ENCODE data around the gene PLPPR3.

Gene PLPPR3

DNA sequence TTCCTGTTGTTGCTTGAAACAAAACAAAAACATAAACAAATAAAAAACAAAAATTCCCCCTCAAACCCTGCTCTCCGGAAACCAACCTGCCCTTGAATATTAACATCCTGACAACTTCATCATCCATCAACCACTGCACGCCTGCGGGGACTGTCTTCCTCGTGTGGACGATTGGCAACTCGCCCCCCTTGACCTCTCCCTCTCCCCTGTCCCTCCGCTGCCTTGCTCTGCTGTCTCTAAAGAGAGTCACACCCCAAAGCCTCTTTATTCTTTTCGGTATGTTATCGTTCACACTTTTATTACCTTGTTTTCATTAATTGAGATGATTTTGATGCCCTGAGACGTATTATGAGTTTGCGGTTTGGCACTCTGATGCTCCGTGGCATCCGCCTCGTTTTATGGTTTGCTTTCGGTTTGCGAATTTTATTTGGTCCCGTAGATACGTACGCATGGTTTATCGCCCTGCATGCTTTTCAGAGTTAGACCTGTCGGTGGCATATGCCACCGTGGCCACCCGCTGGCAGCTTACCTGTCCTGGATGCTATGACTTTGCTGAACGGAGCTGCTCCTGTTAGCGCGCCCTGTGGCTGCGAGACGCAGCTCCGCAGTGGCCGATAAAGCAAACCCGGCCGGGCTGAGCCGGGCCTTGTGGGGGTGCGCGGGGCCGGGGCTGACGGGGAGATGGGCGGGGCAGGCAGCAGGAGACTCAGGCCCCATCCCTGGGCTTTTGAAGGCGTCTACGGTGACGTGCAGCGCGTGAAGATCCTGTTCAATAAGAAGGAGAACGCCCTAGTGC is 13.9 kb downstream of the PLPPR3 start:
- no peak for DNase-seq

DNA sequence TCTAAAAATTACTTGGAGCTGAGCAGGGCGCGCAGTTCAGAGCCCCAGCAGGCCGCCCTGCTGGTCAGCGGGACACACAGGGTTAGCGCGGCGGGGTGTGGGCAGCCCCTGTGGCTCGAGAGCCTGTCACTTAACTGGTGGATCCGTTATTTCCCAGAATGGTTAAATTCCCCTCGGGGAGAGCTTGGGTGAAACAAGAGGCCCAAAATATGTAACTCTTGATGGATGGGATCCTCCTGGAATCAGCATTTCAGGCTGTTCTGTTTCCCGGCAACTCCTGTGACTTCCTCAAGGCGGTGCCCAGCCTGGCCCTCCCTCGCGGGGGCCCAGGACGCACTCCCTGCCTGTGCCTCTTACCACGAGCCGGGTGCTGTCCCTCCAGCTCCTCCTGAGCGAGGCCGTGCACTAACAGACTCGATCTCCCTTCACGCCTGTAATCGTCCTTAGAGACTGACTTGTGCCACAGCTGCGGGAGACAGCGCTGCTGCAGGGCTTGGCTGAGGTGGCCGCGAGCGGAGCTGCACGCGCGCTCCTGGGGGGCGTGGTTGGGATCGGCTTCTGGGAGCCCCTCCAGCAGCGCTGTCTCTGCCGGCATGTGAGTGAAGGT is 14.8 kb downstream of the PLPPR3 start:
- DNase-seq = no peak

DNA sequence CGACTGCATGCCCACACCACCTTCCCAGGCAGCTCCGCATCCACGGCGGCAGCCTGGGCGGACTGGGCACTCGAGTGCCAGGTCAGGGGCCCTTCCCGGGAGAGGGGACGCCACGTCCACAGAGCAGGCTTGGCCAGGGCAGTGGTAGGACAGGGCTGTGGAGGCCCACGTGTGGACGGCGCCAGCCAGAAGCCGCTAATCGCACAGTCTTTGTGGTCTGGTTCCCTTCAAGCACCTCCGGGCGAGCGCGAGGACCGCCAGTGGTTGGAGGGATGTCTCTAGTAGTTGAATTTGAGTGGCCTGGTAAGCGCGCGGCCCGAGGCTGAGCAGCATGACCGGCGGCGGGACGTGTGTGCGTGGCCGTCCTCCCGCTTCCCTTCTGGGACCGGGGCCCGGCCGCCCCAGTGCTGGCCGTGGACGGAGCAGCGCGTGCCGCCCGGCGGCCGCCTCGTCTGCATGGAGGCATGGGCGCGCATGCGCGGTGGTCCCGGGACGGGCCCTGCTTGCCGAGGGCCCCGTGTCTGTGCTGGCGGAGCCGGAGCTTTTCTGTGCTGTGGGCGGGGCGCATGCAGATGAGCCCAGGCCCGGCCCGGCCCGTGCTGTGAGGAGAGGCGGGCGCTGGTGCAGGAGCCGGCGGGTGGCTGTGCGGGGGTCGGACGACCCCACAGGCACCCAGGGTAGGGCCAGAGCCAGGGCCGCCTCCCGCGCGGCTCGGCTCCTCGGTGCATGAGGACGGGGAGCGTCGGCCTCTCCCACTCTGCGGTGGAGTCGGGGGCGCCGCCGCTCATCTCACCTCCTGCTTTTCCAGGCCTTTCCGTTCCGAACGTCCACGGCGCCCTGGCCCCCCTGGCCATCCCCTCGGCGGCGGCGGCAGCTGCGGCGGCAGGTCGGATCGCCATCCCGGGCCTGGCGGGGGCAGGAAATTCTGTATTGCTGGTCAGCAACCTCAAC is 15.9 kb downstream of the PLPPR3 start:
- DNase-seq = no peak

DNA sequence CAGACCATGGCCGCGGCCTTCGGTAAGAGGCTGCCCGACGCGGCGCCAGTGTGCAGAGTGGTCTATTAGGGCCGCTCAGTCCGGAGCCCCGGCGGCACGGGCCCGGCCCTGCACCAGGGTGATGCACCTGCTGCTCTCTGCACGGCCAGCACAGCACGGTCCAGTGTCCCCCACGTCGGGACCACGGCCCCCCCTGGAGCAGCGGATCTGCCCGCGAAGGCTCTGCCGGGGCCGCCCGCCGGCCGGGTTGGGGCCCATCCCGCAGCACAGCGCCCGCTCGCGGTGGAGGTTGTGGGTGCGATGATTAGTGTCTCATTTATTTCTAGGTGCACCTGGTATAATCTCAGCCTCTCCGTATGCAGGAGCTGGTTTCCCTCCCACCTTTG is 16.6 kb downstream of the PLPPR3 start:
- no peak for DNase-seq

DNA sequence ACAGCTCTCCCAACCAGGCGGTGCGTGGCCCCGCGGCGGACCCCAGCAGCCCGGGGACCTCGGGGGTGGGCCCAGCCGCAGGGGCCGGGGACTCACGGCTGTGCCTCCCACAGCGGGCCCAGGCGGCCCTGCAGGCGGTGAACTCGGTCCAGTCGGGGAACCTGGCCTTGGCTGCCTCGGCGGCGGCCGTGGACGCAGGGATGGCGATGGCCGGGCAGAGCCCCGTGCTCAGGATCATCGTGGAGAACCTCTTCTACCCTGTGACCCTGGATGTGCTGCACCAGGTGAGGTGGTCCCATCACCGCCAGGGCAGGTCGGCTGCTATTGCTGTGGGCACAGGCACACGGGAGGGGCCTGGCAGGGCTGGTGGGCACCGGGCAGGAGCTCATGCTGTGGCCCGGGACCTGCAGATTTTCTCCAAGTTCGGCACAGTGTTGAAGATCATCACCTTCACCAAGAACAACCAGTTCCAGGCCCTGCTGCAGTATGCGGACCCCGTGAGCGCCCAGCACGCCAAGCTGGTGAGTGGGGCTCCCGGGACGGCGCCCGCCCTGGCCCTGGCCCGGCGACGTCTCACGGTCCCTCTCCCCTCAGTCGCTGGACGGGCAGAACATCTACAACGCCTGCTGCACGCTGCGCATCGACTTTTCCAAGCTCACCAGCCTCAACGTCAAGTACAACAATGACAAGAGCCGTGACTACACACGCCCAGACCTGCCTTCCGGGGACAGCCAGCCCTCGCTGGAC is 17.2 kb downstream of the PLPPR3 start:
- DNase-seq = no peak

DNA sequence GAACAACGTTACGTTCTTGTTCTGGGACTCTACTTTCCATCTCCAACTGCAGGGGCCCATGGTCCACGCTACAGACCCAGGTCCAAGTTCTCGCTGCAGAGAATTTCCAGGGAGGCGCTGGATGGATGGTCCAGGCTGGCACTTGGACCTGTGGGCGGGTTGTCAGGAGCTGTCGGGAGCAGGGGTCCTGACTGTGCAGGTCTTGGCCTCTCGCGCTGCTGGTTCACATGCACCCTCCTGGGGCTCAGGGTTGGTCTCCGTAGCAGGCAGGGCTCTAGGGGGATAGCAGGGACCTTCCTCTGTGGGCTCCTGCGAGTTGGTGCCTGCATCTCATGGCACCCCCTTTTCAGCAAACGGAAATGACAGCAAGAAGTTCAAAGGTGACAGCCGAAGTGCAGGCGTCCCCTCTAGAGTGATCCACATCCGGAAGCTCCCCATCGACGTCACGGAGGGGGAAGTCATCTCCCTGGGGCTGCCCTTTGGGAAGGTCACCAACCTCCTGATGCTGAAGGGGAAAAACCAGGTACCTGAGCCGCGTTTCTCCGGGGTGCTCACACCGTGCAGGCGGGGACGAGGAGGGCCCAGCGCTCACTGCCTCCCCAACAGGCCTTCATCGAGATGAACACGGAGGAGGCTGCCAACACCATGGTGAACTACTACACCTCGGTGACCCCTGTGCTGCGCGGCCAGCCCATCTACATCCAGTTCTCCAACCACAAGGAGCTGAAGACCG is 17.9 kb downstream of the PLPPR3 start:
- no peak for DNase-seq

DNA sequence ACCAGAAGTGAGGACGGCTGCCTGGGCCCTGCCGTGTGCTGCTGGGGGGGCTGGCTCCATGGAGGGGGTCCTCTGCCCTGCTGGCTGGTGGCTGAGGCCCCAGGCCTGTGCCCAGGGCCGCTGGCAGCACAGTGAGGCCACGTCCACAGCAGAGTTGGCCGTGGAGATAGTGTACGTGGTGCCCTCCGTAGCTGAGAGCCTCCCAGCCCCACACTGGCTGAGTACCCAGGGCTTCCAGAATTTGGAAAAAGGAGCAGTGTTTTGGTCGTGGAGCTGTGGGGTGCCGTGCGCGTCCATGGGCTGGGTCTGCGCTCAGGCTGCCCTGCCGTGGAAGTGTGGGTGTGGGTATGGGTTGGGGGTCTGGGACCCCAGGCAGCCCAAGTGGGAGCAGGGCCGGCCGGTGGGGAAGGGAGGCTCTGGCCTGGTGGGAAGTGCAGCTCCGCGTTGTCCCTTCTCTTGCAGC is 18.6 kb downstream of the PLPPR3 start:
- DNase-seq = no peak

DNA sequence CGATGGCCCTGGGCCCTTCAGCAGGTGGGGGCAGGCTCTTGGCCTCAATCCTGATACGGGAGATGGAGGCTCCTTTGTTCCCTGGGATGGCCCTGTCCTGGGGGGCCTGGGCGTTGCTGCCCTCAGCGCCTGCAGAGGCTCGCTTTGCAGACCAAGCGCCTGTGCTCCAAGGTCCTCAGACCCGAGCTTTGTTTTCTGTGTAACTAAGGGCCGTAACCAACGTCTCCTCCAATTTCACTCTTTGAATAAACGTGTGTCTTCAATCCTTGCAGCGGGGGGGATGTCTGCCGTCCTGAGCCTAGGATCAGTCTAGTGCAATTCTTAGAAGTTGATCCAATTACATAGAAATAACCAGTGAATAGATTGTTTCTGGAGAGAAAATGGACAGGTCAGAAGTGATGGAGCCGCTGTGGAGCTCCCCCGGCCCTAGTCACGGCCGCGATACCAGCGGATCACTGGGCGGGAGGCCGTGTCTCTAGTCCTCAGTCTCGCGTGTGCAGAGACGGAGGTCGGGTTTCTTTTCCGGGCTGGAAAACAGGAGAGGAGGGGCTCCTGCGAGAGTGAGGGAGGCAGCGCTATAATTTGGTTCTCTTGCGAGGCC is 19.2 kb downstream of the PLPPR3 start:
- no peak for DNase-seq

DNA sequence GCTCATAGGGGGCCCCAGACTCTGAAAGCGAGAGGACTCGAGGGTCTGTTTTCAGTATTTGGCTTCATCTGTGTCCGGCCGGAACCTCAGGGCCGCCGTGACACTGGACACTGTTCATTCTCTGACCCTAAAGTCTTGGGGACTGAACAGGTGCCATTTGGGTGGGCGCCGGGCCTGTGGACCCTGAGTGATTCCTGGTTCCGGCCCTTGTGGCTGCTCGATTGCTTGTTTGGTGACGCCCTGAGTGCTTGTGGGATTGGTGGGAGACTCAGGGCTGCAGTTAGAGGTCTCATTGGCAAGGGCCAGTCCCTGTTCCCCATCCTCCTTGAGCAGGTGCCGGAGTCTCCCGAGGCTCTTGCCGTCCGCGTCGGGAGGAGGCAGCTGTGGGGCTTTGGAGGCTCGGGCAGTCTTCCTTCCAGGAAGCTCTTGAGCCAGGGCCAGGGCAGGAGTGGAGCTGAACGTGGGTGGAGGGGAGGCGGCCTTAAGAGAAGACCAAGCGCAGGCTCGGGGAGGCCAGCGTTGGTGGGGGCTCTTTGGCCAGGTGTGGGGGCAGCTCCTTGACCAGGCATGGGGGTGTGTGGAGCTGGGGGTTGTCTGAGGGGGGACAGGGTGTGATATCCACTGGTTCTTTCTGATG is 19.8 kb downstream of the PLPPR3 start:
- DNase-seq = no peak

DNA sequence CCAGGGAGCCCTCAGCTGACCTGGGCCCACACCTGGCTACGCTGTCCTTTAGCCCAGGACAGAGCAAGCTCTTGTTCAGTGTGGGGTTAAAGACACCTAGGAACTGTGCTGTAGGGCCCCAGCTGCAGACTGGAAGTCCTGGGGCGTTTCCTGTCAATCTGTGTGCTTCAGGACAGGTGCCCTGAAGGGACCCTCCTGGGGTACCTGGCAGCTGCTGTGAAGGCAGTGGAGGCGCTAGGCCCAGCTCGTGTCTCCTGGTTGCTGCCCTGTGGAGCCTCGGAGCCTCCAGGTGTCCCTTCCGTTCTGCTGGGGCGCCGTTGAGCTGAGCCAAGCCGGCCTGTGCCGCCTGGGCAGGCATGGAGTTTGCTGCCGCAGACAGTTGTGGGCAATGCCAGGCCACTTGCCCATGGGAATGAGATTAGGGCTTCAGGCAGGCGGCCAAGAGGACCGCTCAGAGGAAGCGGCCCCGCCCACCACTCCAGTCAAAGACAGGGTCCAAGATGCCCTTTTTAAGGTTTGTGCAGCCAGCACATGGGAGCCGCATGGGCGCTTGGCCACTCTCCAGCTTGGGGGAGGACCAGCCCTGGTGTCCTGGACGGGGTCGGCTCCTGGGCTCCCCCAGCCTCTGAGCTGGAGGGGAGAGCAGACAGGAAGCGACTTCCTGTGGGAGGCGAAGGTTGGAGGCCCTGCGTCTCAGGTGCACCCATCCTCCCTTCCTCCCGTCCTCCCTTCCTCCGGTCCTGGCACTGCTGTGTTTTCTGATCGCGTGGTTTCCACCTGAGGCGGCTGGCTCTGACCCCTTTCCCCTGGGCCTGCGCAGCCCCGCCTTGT is 20.5 kb downstream of the PLPPR3 start:
- DNase-seq = no peak

DNA sequence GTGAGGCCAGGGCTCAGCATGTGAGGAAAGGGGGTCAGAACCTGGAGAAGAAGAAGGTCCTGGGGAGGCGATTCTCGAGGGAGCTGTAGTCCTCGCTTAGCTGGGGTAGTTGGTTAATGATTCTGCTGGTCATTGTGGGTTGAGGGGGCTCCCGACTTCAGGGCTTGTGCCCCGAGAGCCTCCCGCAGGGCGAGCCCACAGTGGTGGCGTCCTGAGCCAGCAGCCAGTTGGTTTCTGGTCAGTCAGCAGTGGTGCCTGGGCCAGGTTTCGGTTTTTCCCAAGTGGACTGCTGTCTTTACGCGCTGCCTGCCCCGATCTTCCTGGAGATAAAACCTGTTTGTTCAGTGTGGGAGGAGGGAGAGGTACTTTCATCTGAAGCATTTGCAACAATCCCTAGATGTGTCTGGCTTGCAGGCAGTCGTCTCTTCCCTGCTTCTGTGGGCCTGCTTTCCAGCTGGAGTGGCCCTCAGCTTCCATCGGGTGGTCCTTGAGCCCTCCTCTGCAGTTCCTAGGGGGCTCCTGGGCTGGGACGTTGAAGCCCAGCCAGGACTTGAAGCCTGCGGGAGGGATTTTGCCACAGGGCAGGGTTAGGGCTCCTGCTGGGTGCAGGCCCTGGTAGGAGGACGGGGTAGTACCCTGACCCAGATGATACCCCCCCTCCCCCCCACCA is 21.3 kb downstream of the PLPPR3 start:
- DNase-seq = no peak

DNA sequence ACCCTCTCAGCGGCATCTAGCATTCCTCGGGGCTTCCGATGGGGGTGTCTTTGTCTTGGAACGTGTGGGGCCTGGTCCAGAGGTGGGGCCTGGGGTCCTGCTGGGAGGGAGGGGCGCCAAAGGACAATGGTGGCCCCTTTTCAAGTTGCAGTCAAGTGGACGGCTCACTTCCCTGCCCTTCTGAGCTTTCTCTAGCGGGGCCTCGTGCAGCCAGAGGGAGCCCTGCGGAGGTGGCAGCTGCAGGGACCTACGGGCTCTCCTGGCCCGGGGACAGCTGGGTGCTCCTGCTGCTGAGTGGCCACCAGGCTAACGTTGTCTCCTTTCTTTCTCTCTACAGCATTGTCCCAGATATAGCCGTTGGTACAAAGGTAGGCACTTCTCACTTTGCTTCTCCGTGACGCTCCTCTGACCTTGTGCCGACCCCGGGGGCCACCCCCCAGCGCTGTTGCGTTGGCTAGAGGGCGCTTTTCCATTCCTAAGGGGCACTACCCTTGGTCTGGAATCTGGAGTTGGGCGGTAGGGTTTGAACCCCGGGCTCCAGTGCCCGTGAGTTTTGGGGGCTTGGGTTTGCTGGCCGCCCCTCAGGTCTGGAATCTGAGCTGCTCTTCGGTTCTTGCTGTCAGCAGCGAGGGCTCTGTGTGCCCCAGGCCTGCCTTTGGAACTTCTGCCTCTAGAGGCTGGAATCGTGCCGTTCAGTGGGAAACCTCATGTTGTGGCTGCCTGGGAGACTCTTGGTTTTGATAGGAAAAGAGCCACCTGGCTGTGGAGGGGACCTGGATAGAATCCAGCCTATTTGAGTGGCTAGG is 22.5 kb downstream of the PLPPR3 start:
- peak; percentile 66 for DNase-seq

DNA sequence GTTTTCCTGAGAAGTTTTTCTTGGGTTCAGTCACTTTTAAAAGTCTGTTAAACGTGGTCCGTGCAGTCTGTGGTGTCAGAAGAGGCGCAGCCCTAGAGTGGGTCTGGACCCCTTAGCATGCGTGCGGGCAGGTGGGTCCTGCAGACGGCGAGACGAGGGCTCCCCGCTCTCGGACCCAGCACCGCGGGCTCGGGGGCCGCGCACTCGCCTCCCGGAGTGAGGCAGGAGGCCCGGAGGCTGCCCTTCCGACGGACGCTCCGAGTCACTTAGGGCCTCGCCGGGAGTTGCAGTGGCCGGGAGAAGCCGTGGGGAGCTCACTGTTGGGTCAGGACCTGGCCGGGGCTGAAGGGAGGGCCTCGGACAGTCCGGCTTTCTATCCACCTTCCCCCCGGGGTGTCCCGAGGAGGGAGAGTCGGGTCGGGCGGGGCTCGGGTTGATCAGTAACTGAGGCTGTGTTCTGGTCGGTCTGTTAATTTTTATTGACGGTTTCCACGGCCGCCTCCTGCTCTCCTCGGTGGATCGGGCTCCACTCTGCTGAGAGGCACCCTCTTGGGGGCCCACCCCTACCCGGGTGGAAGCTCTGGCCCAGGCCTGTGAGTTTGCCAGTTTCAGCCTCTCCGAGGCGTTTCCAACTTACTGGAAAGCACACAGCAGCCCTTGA is 23.2 kb downstream of the PLPPR3 start:
- DNase-seq = no peak

DNA sequence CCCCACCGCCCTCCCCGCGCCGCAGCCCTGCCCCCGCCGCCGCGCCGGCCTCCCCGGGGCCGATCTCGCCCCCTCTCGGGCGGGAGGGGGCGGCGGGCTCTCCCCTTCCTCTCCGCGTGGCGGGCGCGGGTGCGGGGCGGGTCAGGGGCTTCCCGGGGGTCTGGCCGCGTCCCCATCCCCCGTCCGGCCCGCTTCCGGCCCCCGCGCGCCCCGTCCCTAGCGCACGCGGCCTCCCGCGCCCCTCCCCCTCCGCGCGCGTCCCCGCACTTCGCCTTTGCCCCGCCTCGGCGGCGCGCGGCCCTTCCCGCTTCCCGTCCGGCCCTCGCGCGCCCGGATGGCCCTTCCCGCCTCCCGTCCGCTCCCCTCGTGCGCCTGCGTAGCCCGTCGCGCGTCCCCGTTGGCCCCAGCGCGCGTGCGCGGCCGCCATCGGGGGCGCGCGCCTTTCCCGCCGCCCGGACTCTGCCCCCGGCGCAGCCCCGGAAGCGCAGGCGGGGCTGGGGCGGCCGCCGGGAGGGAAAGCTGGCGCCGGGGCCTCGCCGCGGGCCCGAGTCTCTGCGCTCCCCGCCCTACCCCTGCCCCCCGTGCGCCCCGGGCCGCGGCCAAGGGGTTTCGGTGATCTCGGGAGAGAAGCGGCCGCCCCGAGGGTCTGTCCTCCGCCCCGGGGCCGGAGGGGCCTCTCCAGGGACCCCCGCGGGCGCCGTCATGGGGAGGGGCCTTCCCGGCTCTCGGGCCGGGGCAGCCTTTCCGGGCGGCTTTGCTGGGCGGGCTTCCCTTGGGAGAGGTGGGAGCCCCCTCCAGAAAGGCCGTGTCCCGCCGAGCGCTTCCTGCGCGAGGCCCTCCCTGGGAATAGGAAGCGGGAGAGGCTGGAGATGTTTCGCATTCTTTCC is 24.0 kb downstream of the PLPPR3 start:
- peak; percentile 89 for DNase-seq

DNA sequence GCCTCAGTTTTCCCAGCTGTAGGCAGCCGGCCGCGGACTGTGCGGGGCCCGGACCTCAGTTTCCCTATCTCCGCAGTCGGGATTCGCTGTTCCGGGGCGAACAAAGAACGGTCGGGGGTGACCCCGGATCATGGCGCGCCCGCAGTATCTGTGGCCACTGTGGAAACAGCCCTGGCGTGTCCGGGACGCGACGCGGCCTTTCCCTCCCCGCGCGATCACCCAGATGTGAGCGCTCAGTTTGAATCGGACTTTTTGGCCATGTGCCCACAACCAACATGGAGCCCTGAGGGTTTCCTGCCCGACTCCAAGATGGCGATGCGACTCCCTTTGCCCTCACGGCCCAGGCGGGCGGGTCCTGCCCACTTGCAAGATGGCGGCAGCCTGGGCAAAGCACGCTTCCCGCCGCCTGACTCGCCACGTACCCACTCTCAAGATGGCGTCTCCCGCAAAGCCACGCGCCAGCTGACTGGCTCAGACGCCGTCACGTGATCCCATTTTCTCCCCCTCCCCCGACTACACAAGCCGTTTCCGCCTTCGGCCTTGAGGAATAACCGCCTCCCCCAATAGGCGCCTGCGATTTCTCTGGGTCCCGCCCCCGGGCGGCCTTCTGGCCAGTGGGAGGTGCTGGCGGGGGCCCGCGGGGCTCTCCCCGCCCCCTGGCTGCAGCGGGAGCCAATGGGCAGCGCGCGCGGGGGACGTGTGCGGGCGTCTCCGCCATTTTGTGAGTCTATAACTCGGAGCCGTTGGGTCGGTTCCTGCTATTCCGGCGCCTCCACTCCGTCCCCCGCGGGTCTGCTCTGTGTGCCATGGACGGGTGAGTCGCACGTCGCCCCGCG is 24.8 kb downstream of the PLPPR3 start, which contains the start of gene PTBP1:
PTBP1 (plus strand) TSS at position 761 of the 836 bp plus-strand sequence; CDS start at position 807, 46 bp downstream.
- DNase-seq = peak; percentile 100

Measured in HCEC 1CT (cell line).